ENCODE results near the gene SLC16A11. TPM values are rescaled to one million over a fixed set of nuclear protein-coding genes. Genes with fewer than 3 reads are reported as not detected.
"Not testable (repeated sequence)": the region's sequence is repeated elsewhere in the genome, so short reads cannot be mapped to it uniquely, and the experiment has no call there.

Gene SLC16A11
- total RNA-seq, 1 experiment from 2014 or later = not detected

DNA sequence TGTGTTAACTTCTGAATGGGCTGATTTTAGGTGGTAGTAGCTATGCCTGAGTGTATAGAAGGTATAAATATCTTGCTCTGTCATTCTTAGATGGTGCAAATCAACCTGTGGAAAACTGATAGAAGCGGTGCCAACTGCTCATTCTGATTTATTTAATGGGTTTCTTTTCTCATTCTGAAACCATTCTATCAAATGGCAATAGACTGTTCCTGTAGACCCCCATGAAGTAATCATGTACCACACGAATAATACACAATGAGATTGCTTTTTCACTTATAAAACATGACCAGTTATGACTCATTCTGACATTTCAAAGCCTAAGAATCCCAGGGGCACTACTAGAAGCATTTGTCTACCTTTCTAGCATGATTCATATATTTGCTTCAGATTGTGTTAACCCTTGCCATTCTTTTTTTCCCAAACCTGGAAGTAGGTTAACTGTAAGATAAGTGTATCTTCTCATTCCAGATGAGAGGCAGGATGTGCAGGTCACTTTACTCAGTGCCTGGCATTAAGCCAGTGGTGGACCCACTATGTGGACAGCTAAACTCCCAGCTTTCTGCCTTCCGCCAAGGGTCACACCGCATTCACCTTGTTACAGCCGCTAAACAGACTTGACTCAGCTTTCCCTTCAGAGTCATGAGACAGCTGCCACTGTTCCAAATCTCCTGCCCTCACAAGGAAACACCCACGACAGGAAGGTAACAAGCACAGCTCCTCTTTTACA lies 16.4 kb upstream of the SLC16A11 start:
- DNase-seq (ENCODE audit: low read depth) = peak; percentile 89

DNA sequence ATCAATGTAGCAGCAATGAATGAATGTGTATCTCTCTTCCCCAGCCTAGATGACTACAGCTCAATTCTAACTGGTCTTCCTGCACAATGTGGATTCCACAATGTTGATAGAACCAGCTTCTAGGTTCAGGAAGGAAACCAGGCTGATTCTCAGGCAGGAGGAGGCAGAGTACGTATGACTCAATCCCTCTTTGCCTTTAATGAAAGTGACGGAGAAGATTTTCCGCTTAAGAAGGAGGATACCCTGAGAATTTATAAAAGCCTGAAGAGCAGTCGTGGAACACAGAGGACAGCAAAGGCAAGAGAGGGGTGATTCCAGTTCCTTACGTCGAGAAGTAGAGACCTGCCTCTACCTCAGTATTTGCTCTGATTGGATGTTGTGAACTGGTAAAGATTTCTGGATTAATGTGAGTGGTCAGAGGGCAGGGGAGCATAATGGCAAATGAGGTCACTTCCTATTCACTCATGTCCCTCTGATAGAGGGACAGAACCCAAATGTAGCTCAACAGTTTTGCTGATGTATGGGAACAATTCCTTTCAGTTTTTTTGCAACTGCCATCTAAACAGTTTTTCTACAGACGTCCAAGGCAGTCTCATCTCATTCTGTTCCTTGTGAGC lies 15.0 kb upstream of the SLC16A11 start:
- peak; percentile 48 for DNase-seq (ENCODE audit: low read depth)

DNA sequence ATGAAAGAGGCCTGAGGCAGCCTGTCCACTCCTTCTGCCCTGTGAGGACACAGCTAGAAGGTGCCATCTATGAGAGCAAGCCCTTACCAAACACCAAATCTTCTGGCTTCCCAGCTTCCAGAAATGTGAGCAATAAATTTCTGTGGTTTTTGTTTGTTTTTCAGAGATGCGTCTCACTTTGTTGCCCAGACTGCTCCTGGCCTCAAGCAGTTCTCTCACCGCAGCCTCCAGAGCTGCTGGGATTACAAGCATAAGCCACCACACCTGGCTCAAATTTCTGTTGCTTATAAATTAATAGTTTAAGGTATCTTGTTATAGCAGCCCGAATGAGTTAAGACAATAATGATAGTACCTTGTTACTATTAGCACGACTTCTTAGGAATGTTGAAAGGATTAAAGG lies 12.5 kb upstream of the SLC16A11 start:
- DNase-seq (ENCODE audit: low read depth) = peak; percentile 57

DNA sequence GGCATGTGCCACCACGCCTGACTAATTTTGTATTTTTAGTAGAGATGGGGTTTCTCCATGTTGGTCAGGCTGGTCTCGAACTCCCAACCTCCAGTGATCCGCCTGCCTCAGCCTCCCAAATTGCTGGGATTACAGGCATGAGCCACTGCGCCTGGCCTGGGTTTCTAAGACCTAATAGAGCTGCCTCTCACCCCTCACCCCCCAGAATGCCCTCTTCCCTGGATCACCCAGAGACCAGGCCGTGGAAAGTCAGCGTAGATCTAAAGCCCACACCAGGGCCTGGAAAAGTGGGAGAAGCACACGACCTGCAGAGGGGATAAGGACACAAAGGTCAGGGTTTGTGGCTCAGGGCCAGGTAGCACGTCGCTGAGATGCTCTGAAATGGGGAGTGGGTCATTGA lies 6.7 kb upstream of the SLC16A11 start:
- not testable (repeated sequence) for DNase-seq (ENCODE audit: low read depth)

DNA sequence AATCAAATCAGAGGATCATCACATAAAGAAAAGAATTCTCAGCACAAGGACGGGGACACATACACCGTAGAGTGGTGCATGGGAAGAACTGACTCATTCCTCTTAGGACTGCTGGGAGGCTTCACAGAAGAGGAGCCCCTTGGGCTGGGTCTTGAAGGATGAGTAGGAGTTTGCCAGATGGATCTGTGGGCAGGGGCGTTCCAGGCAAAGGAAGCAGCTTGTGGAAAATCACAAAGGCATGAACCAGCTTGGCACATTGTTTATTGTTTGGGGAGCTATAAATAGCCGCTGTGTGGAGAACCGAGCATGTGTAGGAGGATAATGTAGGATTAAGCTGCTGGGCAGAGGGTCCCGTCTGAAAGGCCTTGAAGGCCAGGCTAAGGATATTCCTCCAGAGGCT lies 5.1 kb upstream of the SLC16A11 start:
- DNase-seq (ENCODE audit: low read depth) = peak; percentile 73

DNA sequence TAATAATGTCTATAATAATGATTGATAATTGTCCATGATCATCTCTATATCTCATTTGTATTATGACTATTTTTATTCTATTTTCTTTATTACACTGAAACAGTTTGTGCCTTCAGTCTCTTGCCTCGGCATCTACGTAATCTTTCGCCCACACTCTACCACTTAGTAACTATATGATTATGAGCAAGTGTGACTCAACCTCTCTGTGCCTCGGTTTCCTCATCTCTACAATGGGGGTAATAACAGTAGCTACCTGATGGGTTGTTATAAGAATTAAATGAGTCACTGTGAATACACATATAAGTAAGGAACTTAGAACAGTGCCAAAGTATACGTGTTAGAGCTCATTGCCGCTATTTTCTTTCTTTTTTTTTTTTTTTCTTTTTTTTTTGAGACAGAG lies 3.7 kb upstream of the SLC16A11 start:
- DNase-seq (ENCODE audit: low read depth) = no peak

DNA sequence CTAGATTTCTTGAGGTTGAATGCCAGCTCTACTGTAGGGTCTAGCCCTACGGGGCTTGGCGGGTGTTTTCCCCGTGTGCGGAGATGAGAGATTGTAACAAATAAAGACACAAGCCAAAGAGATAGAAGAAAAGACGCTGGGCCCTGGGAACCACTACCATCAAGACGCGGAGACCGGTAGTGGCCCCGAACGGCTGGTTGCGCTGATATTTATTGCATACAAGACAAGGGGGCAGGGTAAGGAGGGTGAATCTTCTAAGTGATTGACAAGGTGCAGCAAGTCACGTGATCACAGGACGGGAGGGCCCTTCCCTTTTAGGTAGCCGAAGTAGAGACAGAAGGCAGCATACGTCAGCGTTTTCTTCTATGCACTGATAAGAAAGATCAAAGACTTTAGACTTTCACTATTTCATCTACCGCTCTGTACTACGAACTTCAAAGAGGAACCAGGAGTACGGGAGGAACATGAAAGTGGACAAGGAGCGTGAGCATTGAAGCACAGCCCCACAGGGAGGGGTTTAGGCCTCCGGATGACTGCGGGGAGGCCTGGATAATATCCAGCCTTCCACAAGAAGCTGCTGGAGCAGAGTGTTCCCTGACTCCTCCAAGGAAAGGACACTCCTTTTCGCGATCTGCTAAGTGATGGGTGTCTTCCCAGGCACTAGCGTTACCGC lies 3.0 kb upstream of the SLC16A11 start:
- not testable (repeated sequence) for DNase-seq (ENCODE audit: low read depth)

DNA sequence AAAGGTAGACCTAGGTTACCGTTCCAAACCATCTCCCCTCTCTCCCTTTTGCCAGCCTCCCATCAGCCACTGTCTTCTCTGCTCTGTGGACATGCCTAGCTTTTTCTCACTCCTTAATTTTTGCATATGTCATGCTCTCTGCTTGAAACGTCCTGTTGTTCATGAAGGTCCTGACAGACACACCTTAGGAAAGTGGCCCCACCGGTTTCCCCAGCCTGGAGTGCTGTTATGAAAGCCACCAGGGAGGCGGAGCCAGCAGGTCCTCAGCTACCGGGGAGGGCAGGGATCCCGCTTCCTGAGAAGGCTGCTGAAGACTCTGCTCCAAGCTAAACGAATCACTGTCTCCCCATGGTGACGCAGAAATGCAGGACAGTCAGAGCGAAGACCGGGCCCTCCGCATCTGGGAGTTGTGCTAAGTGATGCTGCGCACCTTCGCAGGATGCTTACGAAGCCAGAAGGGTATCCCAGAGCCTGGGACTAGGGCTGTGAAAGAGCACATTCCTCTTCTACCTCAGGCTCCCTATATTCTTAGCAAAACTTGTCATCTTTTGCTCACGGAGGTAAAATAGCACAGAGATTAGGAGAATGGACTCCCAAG lies 2.3 kb upstream of the SLC16A11 start:
- DNase-seq (ENCODE audit: low read depth) = no peak

DNA sequence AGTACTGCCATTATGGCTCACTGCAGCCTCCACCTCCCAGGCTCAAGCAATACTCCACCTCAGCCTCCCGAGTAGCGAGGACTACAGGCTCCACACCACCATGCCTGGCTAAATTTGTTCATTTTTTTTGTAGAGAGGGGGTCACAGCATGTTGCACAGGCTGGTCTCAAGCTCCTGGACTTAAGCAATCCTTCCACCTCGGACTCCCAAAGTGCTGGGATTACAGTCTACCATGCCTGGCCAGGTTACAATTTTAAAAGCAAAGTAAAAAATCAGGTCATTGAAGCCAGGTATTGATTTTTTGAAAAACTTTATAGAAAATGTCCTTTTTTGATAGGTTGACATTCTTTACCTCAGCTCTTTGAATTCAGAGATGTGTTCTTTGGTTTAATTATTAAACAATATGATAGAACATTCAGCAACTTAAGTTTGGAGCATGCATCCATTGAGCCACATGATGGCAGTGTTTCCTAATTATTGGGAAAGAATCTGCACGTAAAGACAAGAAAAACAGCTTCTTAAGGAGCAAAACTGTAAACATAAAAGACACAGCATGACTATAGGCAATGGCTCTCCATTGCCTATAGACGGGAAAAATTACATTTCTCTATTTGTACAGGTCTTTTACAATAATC lies 1.7 kb upstream of the SLC16A11 start:
- DNase-seq (ENCODE audit: low read depth) = peak; percentile 64

DNA sequence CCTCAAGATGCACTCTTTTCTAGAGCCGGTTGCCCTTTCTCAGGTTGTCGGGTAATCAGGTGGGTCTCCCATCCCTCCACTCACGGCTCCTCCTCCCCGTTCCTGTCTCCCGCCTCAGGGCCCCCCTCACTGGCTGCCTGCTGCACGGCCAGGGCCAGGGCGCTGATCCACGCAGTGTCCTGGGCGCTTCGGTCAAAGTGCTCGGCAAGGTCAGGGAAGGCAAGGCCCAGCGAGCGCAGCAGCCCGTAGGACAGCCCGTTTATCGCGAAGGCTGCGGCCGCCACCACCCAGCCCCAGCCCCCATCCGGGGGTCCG lies 753 bp downstream of the SLC16A11 start:
- no peak for DNase-seq (ENCODE audit: low read depth)

DNA sequence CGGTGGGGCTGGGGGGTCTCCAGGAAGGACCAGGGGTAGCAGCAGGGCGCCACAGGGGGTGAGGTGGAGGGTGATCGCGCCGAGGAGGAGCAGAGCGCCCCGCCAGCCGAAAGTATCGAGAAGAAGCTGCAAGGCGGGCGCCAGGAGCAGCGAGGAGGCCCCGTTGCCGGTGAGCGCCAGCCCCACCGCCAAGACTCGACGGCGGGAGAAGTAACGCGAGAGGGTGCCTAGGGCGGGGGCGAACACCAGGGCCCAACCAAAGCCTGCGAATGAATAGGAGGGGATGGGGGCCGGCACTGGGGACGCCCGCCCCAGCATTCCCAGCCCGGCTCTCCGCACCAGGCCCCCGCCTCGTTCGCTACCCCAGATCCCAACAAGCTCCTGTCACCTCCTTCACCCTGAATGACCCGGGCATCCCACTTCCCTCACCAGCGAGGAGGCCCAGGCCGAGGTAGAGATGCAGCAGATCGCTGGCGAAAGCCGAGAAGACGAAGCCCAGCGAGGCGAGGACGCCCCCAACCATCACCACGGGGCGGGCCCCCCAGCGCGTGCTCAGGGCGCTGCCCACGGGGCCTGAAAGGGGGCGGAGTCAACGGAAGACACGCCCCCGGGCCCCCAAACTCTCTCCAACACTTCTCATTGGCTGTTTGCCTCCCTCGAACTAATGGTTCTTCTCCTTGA lies 1.3 kb downstream of the SLC16A11 start:
- DNase-seq (ENCODE audit: low read depth) = no peak

DNA sequence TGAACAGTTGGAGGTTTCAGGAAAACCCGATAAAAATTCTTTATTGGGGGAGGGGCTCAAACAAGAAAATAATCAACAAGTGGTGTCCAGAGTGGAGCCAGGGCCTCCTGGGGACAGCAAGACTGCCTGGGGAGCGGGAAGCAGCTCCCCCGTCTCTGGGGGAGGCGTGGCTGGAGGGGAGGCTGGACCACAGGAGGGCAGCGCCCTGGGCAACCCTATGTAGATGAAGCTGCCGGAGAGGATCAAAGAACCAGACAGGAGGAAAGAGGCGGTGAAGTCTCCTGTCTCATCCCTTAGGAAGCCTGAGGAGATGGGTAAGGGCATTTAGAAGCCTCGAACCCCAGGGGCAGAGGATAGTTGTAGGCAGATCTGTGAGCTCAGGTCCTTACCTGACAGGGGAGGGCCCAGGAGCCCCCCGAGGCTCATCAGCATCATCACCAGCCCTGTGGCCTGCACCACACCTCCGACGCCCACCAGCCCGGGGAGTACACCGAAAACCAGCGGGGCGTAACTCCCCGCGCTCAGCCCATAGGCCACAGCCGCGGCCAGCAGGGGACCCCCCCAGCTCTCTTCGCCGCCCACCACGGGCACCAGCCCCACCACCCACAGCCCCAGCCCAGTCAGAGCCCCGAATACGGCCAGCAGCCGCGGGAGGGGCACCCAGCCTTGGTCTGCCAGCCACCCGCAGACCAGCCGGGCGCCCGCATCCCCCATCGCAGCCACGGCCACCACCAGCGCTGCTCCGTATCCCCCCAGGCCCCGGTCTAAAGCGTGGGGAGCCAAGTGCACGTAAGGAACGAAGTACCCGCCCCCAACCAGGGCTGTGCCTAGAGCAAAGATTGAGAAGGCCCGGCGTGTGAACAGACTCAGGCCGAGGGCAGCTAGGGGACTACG lies 2.0 kb downstream of the SLC16A11 start:
- no peak for DNase-seq (ENCODE audit: low read depth)

DNA sequence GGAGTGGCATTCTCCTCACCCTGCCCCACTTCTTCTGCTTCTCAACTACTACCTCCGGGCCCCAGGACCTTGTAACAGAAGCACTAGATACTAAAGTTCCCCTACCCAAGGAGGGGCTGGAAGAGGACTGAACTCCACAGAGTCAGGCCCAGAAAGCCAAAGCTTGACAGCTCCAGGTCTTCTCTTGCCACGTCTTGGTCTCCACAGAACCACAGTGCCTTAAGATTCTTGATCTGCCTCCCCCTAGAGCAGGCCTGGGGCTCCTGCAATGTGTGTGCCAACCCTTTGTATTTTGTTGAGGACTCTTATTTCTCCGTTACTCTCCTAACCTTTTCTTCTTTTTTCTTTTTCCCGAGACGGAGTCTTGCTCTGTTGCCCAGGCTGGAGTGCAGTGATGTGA lies 4.1 kb downstream of the SLC16A11 start:
- DNase-seq (ENCODE audit: low read depth) = no peak

DNA sequence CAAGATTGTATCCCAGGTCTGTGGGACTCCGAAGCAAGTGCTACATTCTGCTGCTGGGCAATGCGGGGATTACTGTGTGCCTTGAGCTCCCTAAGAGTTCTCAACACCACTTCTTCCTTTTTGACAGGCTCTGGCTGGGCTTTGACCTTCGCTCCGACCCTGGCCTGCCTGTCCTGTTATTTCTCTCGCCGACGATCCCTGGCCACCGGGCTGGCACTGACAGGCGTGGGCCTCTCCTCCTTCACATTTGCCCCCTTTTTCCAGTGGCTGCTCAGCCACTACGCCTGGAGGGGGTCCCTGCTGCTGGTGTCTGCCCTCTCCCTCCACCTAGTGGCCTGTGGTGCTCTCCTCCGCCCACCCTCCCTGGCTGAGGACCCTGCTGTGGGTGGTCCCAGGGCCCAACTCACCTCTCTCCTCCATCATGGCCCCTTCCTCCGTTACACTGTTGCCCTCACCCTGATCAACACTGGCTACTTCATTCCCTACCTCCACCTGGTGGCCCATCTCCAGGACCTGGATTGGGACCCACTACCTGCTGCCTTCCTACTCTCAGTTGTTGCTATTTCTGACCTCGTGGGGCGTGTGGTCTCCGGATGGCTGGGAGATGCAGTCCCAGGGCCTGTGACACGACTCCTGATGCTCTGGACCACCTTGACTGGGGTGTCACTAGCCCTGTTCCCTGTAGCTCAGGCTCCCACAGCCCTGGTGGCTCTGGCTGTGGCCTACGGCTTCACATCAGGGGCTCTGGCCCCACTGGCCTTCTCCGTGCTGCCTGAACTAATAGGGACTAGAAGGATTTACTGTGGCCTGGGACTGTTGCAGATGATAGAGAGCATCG lies 5.6 kb downstream of the SLC16A11 start:
- DNase-seq (ENCODE audit: low read depth) = no peak

DNA sequence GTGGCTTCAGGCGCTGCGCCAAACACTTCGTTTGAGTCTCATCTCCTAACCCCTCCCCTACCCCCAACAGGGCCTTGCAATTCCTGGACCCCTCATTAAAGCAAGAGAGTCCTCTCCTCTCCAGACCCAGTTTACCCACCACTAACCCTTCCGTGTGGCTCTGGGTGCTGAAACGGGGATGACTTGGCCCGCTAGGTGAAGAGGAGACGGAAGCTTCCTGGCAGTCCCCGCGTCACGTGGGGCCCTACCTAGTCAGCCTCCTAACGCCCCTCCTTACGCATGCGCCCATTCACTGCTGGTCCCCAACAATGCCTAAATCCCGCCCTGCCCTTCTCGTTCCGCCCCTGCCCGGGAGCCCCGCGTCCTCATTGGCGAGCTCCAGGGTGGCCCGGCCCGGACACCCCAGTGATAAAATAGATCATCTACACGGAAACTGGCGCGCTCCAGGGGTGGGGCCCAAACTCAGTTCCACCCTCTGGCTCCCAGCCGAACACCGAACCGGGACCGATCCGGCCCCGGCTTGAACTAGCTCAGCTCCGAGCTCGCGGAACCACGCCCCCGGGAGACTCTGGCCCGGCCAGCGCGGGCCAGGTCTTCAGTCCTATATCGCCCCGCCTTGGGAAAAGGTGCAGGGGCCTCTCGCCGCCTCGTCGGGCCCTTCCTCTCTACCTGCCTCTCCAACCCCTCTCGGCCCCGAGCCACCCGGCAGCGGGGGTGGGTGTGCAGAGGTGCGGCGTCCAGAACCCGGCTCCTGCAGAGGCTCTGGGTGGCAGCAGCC lies 8.1 kb downstream of the SLC16A11 start, which contains the start of gene SLC16A13:
SLC16A13 (plus strand) TSS at position 425 of the 778 bp plus-strand sequence. CDS start 368 bp downstream, outside the sequence.
- peak; percentile 92 for DNase-seq (ENCODE audit: low read depth)

DNA sequence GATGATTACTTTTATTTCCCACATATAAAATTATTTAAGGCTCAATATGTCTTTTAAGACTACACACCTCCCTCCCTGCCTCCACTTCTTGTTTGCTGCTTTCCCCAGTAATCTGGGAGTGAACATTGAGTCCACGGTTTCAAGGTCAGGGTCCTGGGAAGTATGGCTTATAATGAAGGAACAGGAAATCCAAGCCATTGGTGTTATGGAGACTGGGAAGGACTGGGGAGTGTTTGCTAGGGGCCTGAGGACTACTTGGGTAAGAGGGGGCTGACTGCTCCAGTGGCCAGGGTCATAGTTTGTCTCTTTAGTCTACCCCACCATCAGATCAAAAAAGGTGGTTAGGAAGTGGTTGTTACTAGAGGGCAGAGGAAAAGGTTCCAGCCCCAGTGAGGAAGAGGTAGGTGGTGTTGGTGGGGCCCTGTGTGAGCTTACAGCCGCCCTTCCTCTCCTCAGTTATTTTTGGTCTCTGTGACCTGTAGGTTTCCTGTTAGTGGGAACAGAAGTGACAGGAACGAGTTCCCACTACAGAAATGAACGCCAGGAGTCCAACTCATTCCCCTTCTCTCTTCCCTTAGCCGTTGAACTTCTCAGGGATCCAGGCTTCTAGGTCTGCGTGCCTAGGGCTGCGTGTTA lies 8.8 kb downstream of the SLC16A11 start:
- DNase-seq (ENCODE audit: low read depth) = no peak

DNA sequence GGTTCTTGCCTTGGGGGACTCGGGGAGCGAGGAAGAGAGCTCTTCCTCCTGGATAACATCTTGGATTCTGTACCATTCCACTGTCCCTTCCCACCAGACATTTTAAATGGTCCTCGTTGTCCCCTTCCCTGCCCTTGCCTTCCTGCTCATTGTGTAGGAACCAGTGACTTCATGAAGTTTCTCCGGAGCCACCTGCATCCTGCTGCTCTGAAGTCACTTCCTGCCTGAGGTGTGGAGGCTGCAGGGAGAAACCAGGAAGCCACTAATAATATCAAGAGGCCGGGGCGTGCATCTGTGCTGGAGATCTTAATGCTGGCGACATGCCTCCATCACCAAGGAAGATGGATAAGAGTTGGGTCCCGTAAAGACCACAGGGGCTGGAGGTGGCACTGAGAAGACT lies 14.2 kb downstream of the SLC16A11 start:
- DNase-seq (ENCODE audit: low read depth) = no peak

DNA sequence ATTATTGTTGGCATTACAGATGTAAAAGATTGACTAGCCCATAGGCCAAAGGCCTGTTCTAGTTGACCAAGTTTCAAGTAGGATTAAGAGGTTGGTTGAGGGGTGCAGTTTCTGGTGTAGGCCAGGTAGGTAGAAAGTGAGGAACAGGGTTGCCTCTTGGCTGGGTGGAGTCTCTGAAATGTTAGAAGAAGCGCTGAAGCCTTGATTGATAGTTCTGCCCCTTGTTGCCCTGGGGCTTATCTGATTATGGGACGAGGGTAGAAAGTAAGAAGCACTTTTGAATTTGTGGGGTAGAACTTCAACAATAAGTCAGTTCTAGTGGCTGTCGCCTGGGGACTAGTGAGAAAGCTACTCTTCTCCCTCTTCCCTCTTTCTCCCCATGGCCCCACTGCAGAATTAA lies 14.8 kb downstream of the SLC16A11 start:
- DNase-seq (ENCODE audit: low read depth) = no peak

Measured in RPMI7951 (cell line).